Liver (tissue), 9 donors: ENCODE results near the gene FES. TPM values are rescaled to one million over a fixed set of nuclear protein-coding genes. Genes with fewer than 3 reads are reported as not detected.

ENCODE experiments used
- DNase-seq: peaks from one replicate; pipeline ENCODE4 v3.0.0-alpha.2; 2017; ENCODE audit warnings: low spot score
- H3K27ac ChIP-seq, 2 donors: one replicate each; pipeline ENCODE4 v1.7.0; 2013; ENCODE audit warnings: inconsistent platforms in 2 of 2, low read length in 2 of 2, control low read depth in 1 of 2, low read depth in 1 of 2, mild to moderate bottlenecking in 1 of 2
- H3K27me3 ChIP-seq, 4 donors: one replicate each; pipeline versions ENCODE4 v1.6.1 to v1.7.0; 2013; ENCODE audit warnings: low read length in 3 of 4, inconsistent platforms in 1 of 4, mild to moderate bottlenecking in 1 of 4, moderate library complexity in 1 of 4; ENCODE audit not compliant: control insufficient read depth in 4 of 4, insufficient read depth in 4 of 4
- H3K36me3 ChIP-seq, 4 donors: one replicate each; pipeline versions ENCODE4 v1.6.1 to v1.7.0; 2013; ENCODE audit warnings: low read length in 3 of 4, mild to moderate bottlenecking in 3 of 4, low read depth in 1 of 4, moderate library complexity in 1 of 4; ENCODE audit not compliant: control insufficient read depth in 4 of 4, insufficient read depth in 3 of 4
- H3K4me1 ChIP-seq, 4 donors: one replicate each; pipeline versions ENCODE4 v1.6.1 to v1.7.0; 2013; ENCODE audit warnings: low read length in 3 of 4, mild to moderate bottlenecking in 3 of 4, moderate library complexity in 1 of 4; ENCODE audit not compliant: control insufficient read depth in 4 of 4, insufficient read depth in 4 of 4
- H3K4me3 ChIP-seq, 3 donors: one replicate each; pipeline versions ENCODE4 v1.6.1 to v1.7.0; 2013; ENCODE audit warnings: low read length in 3 of 3, control low read depth in 1 of 3, low read depth in 1 of 3, mild to moderate bottlenecking in 1 of 3
- H3K9ac ChIP-seq, 2 donors: one replicate each; pipeline ENCODE4 v1.7.0; 2013; ENCODE audit warnings: low read length in 2 of 2, mild to moderate bottlenecking in 2 of 2, moderate library complexity in 2 of 2, control low read depth in 1 of 2, low read depth in 1 of 2
- H3K9me3 ChIP-seq, 4 donors: one replicate each; pipeline versions ENCODE4 v1.6.1 to v1.7.0; 2013; ENCODE audit warnings: low read length in 3 of 4; ENCODE audit not compliant: control insufficient read depth in 4 of 4
- EGR1 ChIP-seq, 2 donors: IDR thresholded peaks; 2 replicates each; pipeline ENCODE4 v1.6.1; 2016 to 2018; ENCODE audit warnings: antibody characterized with exemption in 2 of 2, low read depth in 2 of 2
- FOXA1 ChIP-seq: IDR thresholded peaks from 2 replicates; pipeline ENCODE4 v1.6.1; 2016; ENCODE audit warnings: antibody characterized with exemption
- JUND ChIP-seq, 2 donors: IDR thresholded peaks; 2 replicates each; pipeline ENCODE4 v1.6.1; 2016; ENCODE audit warnings: antibody characterized with exemption in 2 of 2
- MAX ChIP-seq: IDR thresholded peaks from 2 replicates; pipeline ENCODE4 v1.6.1; 2016; ENCODE audit warnings: antibody characterized with exemption
- NR2F2 ChIP-seq: IDR thresholded peaks from 2 replicates; pipeline ENCODE4 v1.6.1; 2016; ENCODE audit warnings: antibody characterized with exemption
- REST ChIP-seq: IDR thresholded peaks from 2 replicates; pipeline ENCODE4 v1.6.1; 2016; ENCODE audit warnings: antibody characterized with exemption, mild to moderate bottlenecking
- SP1 ChIP-seq: IDR thresholded peaks from 2 replicates; pipeline ENCODE4 v1.6.1; 2018; ENCODE audit warnings: antibody characterized with exemption, mild to moderate bottlenecking
- TAF1 ChIP-seq: conservative IDR thresholded peaks from 2 replicates; pipeline ENCODE4 v1.6.1; 2016; ENCODE audit warnings: antibody characterized with exemption, mild to moderate bottlenecking
- YY1 ChIP-seq: IDR thresholded peaks from 2 replicates; pipeline ENCODE4 v1.6.1; 2016; ENCODE audit warnings: antibody characterized with exemption, mild to moderate bottlenecking
- ZBTB33 ChIP-seq: IDR thresholded peaks from 2 replicates; pipeline ENCODE4 v1.6.1; 2016; ENCODE audit warnings: antibody characterized with exemption
- WGBS: extraction: QIAGEN DNeasy Blood & Tissue Kit; methylation state at CpG from one replicate; pipeline ENCODE4 v1.1.7; 2013; 5-methylcytosine and 5-hydroxymethylcytosine counted together
- polyA plus RNA-seq, 2 donors: library from polyadenylated mRNA; stranded (reverse) in 1 of 2; unstranded in 1 of 2; fragments of 200-250 nt in 1 of 2; fragments of >200 nt in 1 of 2; fragmentation: Nextera tagmentation in 1 of 2; extraction: Ambion mirVana in 1 of 2; gene quantifications; one replicate each; pipeline versions ENCODE4 v1.2.1 to v1.2.3, GENCODE V29; 2013 to 2015
- total RNA-seq, 2 donors: library from RNA; depleted of rRNA; stranded (reverse); fragments of >200 nt; gene quantifications; one replicate each; pipeline ENCODE4 v1.2.3, GENCODE V29; 2014
- TF ChIP-seq, protein P1 (sequence below): IDR thresholded peaks from 2 replicates; pipeline ENCODE4 v1.6.1; 2016; ENCODE audit warnings: antibody characterized with exemption
- TF ChIP-seq, protein P2 (sequence below): fragments of 150-350 bp; IDR thresholded peaks from 2 replicates; pipeline ENCODE4 v1.5.1; 2017; ENCODE audit warnings: improper control_type of control experiment, low read depth, low read length; ENCODE audit not compliant: missing input control
- donor health status: healthy.
- donor health status: healthy.
- donor health status: healthy.
- donor health status: healthy.
- donor health status: healthy.

Gene FES
- total and polyA plus RNA-seq, 4 donors: 12.1 to 43.1 (median 28.8) TPM

GRCh38 chr15:90911906-90912769, 27.8 kb downstream of the FES start:
- Histone ChIP-seq H3K27me3 (no peaks in the 10 kb centered on the region), H3K27ac (no peak overlapping the region), H3K4me1 (no peaks in the 10 kb centered on the region), H3K4me3 (no peak overlapping the region), H3K9ac (no peak overlapping the region), H3K36me3 (peaks cover 35 to 88% (median 63%) of the 10 kb centered on the region in 4 donors), H3K9me3 (no peaks in the 10 kb centered on the region)
- TF ChIP-seq MAX: no peak
- TF ChIP-seq, protein P1, sequence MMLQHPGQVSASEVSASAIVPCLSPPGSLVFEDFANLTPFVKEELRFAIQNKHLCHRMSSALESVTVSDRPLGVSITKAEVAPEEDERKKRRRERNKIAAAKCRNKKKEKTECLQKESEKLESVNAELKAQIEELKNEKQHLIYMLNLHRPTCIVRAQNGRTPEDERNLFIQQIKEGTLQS: no peak
- TF ChIP-seq NR2F2: no peak
- TF ChIP-seq EGR1 (IDR thresholded peaks at IDR 0.05; ENCODE audit: low read depth in 2 of 2): no peak
- TF ChIP-seq TAF1: no peak
- TF ChIP-seq, protein P2, sequence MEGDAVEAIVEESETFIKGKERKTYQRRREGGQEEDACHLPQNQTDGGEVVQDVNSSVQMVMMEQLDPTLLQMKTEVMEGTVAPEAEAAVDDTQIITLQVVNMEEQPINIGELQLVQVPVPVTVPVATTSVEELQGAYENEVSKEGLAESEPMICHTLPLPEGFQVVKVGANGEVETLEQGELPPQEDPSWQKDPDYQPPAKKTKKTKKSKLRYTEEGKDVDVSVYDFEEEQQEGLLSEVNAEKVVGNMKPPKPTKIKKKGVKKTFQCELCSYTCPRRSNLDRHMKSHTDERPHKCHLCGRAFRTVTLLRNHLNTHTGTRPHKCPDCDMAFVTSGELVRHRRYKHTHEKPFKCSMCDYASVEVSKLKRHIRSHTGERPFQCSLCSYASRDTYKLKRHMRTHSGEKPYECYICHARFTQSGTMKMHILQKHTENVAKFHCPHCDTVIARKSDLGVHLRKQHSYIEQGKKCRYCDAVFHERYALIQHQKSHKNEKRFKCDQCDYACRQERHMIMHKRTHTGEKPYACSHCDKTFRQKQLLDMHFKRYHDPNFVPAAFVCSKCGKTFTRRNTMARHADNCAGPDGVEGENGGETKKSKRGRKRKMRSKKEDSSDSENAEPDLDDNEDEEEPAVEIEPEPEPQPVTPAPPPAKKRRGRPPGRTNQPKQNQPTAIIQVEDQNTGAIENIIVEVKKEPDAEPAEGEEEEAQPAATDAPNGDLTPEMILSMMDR: no peak
- no peak for TF ChIP-seq FOXA1
- TF ChIP-seq ZBTB33: no peak
- no peak for TF ChIP-seq YY1
- no peak for TF ChIP-seq JUND (IDR thresholded peaks at IDR 0.05)
- no peak for TF ChIP-seq REST
- no peak for TF ChIP-seq SP1
- 94% methylated on average over 30 of the region's 30 CpGs for WGBS
- no peak for DNase-seq

- no peak for DNase-seq
- 97% methylated on average over 7 of the region's 7 CpGs for WGBS
- no peak overlapping the region for H3K4me3 ChIP-seq
- TF ChIP-seq, protein P2: no peak
- TF ChIP-seq FOXA1 (no peak), EGR1 (IDR thresholded peaks at IDR 0.05; ENCODE audit: low read depth in 2 of 2) (no peak), SP1 (no peak), YY1 (no peak)
- no peak overlapping the region for H3K27ac ChIP-seq
- H3K4me1 ChIP-seq: no peaks in the 10 kb centered on the region
- H3K9me3 ChIP-seq: no peaks in the 10 kb centered on the region
- H3K9ac ChIP-seq: no peak overlapping the region
- no peaks in the 10 kb centered on the region for H3K27me3 ChIP-seq
- H3K36me3 ChIP-seq: peaks cover 34 to 88% (median 63%) of the 10 kb centered on the region in 4 donors
Measured at GRCh38 chr15:90912770-90913075, 28.4 kb downstream of the FES start.
